GM18498 (cell line): Measurements from ENCODE around the gene CCS.
"Not testable (repeated sequence)": the region's sequence is repeated elsewhere in the genome, so short reads cannot be mapped to it uniquely, and the experiment has no call there.

Experiments used
- ATAC-seq: cut with Tn5 transposase; IDR thresholded peaks from one replicate; pipeline ENCODE4 v1.9.1; 2021; ENCODE audit warnings: mild to moderate bottlenecking, moderate library complexity; ENCODE audit not compliant: unreplicated experiment

Gene CCS

DNA sequence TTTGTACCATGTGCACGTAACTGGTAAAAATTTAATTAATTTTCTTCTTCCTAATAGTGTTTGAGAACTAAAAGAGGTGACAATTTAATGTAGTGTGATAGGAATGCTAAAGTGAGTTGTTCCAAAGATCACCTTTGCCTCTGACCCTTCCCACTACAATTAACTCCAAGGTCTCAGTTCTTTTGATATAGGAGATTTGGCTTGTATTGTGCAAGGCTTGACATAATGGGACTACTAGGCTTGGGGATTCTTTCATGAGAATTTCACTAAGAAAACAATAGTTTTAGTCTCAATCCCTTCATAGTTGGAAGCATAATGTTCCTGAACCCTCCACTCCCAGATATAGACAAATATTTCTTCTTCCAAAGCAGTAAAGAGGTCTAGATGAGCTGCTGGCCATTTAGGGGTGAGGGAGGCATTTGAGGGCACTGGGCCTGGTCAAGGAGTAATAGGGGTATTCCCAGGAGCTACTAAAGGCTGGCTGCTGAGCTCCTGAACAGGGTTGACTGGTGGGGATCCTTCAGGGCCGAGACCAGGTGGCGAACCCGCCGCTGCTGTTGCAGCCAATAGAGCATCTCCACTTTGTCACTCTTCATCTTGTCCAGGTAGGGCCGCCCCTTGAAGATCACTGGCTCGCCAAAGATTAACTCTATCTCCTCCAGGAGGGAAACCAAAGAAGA, 2.8 kb upstream of the CCS start:
- no peak for ATAC-seq

DNA sequence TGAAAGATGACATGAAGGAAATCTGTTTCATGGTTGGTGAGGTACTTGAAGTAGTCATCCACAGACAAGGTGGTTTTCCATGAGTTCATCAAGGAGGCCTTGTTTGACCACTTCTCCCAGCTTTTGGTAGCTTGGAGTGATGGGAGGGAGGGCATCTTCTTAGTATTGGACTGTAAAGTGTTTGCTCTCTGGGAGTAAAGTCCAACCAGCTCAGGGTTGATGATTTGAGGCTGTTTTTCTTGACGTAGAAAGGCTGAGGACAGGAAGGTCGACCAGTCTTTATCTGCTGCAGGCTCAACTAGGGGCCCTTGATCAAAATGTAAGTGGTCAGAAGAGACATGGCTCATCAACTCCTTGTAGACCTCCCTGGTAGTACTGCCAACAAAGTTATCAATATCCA, 1.8 kb upstream of the CCS start:
- no peak for ATAC-seq

DNA sequence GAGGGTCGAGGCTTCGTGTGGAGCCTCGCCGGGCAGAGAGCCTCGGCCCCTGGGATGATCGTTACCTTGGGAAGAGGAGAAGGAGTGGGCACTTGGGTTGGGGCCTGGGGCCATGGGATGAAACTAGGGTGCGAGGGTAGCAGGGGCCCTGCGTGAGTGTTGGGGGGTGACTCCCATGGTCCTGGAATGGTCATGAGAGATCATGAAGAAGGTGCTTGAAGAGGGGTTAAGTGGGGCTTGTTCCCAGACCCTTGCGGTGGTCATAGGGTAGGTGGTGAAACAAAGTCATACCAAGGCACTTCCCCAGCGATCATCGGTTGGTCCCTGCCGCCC, 284 bp downstream of the CCS start:
- ATAC-seq, result peak; percentile 23

DNA sequence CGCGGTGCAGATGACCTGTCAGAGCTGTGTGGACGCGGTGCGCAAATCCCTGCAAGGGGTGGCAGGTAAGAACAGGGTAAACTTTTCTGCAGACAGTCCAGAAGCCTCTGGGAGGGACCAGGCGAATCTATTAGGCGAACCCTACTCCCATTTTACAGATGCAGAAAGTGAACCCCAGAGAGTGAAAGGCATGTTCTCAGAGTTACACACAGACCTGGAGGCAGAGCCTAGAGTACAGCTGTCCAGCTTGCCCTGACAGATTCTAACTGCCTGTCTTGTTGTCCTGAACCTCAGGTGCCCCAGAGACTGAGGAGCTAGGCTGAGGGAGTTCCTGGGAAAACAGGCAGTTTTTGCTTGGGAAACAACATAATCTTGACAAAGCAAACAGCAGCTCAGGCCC, 665 bp downstream of the CCS start:
- no peak for ATAC-seq

DNA sequence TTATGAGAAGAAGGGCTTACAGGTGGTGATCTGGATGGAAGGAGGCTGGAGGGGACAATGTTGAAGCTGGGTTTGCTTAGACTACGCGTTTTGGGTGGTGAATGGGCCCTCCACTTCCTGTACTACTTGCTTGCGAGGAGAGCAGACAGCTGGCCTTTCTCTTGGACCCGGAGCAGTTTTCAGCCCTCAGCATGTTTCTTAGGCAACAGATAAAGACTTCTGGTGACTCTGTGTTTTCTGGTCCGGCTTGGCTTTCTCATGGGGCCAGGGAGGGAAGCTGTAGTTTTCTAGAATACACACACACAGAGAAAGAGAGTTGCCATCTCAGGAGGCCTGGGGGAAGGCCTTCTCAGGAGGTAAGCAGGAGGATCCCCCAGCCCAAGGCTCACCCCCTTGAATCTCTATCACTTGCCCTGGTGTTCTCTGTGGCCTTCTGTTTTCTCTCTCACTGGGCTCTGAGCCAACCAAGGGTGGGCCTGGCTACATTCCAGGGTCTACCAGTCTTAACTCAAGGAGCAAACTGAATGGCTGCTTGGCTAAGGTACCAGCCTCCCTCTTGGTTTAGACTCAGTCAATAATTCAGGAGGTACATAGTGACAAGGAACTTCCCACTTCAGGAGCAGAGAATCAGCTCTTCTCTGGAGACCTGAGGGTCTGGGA, 2.4 kb downstream of the CCS start:
- ATAC-seq, result no peak

GRCh38 chr11:66598993-66599392, 6.0 kb downstream of the CCS start:
- no peak for ATAC-seq

DNA sequence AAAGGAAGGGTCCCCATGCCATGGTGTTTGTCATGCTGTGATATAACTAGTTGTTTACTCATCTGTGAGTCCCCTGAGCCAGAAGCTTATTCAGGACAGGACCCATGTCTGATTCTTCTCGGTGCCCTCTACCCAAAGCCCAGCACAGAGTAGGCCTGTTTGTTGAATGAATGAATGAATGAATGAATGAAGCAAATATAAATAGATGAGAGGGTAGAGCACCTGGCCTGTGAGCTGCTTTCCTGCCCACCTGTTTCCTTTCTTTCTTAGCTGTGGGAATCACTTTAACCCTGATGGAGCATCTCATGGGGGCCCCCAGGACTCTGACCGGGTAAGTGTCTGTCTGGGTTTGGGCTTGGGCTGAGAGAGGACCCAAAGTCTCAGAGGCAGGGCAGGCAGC, 7.2 kb downstream of the CCS start:
- no peak for ATAC-seq

DNA sequence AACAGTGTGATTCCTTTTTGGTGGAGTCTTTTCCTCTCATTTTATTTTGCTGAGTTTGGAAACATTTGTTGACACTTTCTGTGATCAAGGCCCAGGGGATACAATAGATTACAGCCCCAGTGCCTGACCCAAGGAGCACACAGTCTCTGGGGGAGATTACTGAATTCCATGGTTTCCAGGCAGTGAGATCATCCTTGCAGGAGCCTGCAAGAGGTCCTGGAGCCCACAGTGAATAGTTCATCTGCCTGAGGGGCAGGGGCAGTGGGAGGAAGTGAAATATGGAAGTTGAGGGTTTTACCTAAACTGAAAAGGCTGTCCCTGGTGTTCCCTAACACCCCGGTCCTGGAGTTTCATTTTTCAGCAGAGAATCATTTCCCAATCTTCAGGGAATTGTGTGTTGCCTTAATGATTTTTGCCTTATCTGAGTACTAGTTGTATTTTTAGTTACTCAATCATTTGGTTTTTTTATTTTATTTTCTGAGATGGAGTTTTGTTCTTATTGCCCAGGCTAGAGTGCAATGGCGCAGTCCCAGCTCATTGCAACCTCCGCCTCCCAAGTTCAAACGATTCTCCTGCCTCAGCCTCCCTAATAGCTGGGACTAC, 7.7 kb downstream of the CCS start:
- no peak for ATAC-seq

DNA sequence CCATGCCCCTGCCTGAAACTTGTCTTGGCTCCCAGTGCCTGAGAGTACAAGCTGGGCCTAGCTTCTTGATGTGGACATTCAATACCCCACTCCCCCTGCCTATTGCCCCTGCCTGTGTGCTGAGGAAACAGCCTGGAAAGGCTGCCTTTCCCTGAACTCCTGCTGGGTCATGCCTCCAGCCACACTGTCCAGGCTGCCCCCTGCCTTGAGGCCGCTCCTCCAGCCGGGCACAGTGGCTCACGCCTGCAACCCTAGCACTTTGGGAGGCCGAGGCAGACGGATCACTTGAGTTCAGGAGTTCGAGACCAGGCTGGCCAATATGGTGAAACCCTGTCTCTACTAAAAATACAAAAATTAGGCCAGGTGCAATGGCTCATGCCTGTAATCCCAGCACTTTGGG, 10.1 kb downstream of the CCS start:
- ATAC-seq, result no peak

GRCh38 chr11:66604155-66604554, 11.2 kb downstream of the CCS start:
- ATAC-seq, result no peak

- ATAC-seq, result not testable (repeated sequence)
These were observed 13.6 kb downstream of the CCS start for GRCh38 chr11:66606608-66607007.

DNA sequence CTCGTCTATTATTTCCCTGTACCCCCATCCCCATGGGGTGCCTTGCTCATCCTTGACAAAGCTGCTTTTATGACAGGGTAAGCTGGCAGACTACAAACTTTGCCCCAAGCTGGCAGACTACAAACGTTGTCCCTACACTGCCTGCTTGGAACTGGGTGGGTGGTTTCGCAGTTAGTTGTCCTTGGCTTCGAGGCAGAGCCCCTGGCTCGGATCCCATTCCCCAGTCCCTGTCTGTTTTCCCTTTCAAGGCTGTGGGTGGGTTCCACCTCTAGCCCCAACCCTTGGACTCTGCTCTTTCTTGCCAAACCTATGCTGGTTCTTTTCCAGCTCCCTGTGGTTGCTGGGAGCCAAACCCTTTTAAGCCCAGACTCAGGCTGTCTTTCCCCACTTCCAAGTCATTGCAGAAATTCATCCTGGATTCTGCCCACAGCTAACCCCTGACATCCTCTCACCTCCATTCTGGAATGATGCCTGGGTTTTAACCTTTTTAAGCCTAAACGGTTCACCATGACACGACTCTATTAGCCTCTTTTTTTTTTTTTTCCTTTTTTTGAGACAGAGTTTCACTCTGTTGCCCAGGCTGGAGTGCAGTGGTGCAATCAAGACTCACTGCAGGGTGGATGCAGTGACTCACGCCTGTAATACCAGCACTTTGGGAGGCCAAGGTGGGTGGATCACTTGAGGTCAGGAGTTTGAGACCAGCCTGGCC, 14.3 kb downstream of the CCS start:
- no peak for ATAC-seq

GRCh38 chr11:66609721-66610617, 17.0 kb downstream of the CCS start:
- ATAC-seq, result no peak

DNA sequence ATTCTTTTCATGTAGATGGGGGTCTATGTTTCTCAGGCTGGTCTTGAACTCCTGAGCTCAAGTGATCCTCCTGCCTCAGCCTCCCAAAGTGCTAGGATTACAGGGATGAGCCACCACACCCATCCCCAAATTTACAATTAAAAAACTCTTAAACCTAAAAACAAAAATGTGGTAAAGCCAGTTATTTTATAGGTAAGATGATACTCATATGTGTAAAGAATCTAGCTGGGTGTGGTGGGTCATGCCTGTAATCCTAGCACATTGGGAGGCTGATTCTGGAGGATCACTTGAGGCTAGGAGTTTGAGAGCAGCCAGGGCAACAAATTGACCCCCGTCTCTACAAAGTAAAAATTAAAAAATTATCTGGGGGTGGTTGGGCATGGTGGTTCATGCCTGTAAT, 19.5 kb downstream of the CCS start:
- no peak for ATAC-seq

DNA sequence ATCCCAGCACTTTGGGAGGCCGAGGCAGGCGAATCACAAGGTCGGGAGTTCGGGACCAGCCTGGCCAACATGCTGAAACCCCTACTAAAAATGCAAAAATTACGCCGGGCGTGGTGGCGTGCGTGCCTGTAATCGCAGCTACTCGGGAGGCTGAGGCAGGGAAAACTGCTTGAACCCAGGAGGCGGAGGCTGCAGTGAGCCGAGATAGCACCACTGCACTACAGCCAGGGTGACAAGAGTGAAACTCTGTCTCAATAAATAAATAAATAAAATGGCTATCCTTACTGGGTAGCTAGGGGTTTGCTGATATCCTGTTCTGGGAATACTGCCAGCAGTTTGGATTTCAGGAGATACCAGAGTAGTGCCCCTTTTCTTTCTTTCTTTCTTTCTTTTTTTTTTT, 21.1 kb downstream of the CCS start:
- ATAC-seq, result no peak

- ATAC-seq, result peak; percentile 88
These were observed 23.6 kb downstream of the CCS start, which contains the start of gene RBM14 for GRCh38 chr11:66616379-66617154. TSS of gene RBM14 (plus strand) at chr11:66616630. CDS start at chr11:66616721, 91 bp downstream.

GRCh38 chr11:66617155-66617834, 24.3 kb downstream of the CCS start:
- no peak for ATAC-seq

DNA sequence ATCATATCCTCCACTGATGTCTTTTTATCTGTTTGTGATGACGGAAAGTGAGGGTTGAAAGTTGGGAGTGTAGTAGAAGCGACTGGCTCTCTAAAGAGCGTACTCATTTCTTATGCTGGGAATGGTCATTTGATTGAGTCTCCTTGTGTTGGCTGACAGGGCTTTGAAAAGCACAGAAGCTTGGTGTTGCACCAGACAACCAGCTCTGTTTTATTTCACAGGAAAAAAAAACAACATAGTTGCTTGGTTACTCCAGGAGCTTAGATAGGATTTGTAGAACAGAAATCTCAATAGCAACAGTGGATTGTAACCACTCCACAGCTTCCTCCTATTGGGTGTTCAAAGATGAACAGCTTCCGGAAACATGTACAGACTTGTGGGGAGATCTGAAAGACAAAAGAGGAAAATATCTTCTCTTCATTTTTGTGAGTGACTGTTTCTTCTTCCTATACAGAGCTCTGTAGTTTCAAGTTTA, 26.1 kb downstream of the CCS start:
- no peak for ATAC-seq

- ATAC-seq, result no peak
These were observed 31.5 kb downstream of the CCS start for GRCh38 chr11:66624450-66624849.
